NK-92 (cell line): ENCODE results near the gene OTUD1.

Source experiments
- DNase-seq: peaks from one replicate; lab custom pipeline; 2025; ENCODE audit not compliant: unreplicated experiment; lab: John Stamatoyannopoulos, UW

The OTUD1 gene

DNA sequence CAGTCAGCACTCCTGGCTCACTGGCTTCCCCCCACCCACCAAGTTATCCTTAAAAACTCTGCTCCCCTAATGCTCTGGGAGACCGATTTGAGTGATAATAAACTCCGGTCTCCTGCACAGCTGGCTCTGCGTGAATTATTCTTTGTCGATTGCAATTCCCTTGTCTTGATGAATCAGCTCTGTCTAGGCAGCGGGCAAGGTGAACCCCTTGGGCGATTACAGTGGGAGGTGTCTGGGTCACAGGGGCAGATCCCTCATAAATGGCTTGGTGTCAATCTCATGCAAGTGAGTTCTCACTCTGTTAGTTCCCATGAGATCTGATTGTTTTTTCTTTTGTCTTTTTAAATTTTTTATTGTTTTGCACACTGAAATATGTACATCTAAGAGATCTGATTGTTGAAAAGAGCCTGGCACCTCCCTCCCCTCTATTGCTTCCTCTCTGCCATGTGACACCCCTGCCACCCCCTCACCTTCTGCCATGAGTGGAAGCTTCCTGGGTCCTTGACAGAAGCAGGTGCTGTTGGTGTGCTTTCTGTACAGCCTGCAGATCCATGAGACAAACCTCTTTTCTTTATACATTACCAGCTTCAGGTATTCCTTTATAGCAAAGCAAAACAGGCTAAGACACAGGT lies 20.5 kb downstream of the OTUD1 start:
- DNase-seq = no peak

DNA sequence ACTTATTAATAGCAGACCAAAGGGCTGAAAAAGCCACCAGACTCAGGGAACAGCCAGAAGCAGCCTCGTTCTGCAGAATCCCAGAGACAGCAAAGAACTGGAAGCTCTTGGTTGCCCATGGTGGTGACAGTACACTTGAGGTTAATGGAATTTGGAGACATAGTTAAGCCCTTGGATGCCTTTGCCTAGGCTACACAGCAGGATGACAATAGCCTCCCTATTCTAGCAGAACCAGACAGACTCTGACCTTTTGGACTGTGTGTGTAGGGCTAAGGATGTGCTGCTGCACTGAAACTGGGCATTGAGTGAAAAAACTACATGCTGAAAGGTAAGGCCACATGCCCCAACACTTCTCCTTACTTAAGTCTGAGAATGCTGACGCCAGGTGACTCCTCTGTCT lies 22.7 kb downstream of the OTUD1 start:
- no peak for DNase-seq

DNA sequence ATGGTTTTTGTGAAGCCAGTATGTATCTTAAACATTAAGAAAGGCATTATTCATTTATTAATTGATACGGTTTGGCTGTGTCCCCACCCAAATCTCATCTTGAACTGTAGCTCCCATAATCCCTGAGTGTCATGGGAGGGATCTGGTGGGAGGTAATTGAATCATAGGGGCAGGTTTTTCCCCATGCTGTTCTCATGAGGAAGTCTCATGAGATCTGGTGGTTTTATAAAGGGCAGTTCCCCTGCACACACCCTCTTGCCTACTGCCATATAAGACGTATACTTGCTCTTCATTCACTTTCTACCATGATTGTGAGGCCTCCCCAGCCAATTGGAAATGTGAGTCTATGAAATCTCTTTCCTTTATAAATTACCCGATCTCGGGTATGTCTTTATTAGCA lies 28.1 kb downstream of the OTUD1 start:
- no peak for DNase-seq

DNA sequence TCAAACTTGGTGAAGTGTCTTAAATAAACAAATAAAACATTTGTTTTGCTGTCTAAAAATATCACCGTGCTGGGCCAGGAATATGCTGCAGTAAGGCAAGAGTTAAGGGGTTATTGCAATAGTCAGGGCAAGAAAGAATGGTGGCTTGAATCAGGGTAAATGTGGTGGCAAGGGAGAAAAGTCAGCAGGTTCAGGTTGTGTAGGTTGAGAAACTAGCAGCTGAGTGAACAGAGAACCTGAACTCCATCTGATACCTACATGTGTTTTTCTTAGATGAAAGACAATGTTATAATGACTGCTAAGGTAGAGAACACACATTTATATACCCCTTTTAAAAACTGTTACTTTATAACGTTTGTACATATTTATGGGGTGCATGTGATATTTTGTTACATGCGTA lies 28.7 kb downstream of the OTUD1 start:
- no peak for DNase-seq

DNA sequence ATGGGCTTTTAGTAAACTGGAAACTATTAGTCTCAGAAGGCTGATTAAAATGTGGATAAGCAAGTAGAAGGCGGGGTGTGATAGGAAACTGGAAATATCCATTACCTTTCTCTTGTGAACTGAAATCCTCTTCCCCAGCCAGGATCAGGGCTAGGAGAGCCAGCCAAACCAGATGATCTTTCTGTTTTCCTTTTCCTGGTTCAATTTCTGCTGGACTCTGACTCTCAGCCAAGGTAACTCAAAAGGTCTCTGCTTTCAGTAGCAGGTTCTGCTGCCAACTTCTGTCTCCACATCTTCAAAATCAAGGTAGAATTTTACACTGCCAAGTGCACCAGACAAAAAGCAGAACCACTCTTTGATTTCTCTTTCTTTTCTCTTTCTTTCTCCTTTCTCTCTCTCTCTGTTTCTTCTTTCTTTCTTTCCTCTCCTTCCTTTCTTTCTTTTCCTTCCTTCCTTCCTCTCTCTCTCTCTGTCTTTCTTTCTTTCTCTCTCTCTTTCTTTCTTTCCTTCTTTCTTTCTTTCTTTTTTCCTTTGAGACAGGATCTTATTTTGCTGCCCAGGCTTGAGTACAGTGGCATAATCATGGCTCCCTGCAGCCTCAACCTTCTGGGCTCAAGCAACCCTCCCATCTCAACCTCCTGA lies 30.8 kb downstream of the OTUD1 start:
- no peak for DNase-seq

DNA sequence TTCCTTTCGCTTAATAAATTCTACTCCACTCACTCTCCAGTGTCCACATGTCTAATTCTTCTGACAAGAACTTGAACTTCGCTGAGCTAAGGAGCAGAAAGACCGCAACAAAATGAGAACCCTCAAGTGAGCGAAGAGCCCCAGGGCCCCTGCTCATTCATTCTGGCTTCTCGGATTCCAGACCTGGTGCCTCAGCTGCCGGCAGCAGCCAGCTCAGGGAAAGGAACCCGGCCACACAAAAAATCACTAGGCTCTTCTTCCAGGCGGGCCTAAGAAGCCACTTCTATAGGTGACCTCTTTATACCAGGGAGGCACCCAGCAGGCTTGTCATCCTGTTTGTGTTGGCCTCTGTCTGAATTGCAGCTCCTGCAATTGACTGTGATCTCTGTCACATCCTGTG lies 33.3 kb downstream of the OTUD1 start:
- no peak for DNase-seq

DNA sequence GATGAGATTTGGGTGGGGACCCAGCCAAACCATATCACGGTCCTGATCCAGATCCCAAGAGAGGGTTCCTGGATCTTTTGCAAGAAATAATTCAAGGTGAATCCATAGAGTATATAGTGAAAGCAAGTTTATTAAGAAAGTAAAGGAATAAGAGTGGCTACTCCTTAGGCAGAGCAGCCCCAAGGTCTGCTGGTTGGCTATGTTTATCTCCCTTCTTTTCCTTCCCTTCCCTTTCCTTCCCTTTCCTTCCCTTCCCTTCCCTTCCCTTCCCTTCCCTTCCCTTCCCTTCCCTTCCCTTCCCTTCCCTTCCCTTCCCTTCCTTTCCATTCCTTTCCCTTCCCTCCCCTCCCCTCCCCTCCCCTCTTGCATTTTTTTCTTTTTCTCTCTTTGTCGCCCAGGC lies 35.2 kb downstream of the OTUD1 start:
- no peak for DNase-seq

DNA sequence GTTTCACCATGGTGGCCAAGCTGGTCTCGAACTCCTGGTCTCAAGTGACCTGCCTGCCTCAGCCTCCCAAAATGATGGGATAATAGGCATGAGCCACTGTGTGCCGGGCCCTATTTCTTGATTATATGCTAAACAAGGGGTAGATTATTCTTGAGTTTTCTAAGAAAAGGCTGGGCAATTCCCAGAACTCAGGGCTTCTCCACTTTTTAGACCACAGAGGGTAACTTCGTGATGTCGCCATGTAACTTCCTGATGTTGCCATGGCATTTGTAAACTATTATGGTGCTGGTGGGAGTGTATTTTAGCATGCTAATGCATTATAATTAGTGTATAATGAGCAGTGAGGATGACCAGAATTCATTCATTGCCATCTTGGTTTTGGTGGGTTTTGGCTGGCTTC lies 35.8 kb downstream of the OTUD1 start:
- DNase-seq = no peak

DNA sequence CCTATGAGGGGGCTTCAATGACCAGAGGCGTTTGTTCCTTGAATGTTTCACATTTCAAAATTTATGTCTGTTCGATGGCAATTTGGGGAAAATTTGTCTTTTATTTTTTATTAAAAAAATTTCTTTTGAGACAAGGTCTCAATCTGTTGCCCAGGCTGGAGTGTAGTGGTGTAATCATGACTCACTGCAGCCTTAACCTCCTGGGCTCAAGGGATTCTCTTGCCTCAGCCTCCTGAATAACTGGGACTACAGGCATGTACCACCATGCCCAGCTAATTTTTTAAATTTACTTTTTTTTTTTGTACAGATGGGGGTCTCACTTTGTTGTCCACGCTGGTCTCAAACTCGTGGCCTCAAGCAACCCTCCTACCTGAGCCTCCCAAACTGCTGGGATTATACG lies 39.7 kb downstream of the OTUD1 start:
- DNase-seq = no peak

DNA sequence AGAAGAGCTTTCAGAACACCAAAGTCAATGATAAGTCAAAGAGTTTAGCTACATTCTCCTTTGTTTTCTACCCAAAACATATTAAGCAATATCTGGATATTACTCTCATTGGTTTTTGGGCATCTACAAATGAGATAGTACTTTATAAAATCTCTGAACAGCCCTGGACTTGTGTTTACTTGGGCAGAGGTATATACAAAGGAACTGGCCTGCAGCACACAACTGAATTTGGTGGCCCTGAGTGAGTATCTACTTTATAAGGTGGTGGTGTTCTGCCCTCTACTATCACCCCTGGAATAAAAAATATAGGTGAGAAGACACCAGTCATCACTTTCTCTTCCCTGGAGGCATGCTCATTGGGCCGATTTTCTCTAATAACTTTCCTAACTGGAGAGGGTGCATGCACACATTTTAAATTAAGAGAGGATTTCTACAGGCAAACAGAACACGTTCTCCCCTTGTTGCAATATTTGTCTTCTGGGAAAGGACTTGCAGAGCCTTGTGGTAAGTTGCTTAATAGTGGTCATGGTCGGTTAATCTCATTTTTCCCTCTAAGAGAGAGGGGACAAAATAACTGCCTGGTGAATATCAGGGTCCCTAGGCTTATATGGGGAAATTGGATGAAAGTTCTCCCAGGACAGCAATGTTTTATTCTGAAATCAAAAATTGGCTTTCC lies 41.1 kb downstream of the OTUD1 start:
- DNase-seq = no peak

DNA sequence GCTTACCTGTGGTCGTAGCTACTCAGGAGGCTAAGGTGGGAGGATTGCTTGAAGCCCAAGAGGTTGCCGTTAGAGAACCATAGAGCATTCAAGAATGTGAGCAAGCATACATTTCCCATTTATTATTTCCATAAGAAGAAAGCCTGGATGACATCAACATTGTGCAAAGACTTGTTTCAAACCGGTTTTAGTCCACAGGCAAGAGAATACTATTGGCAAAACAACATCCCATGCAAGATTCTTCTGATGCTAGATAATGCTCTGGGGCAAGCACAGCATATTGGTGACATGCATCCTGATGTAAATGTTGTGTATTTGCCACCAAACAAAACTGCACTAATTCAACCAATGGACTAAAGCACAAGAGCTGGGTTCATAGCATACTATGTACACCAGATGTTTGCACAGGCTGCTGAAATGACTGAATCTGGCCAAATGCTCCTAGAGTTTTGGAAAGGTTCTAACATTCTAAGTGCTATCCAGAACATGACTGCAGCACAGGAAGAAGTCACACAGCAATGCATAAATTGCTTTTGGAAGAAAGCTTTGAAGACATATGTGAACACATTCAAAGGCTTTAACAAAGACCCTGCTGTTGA lies 42.6 kb downstream of the OTUD1 start:
- no peak for DNase-seq

DNA sequence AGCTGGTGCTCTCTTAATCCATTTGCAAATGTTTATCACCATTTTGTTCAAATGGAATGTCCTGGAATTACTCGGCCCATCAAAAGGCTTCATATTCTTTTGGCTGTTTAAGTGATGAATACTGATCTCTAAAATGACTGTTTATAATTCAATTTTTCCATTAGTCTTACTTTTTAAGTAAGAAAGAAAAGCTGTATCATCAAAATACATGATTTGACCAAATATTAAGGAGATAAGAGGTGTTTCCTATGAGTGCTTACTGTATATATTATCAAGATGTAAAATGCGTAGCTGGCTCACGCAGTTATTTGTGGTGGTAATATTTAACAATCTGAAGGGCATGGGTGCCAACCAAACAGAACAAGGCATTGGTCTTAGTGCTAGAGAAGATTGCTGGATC lies 51.2 kb downstream of the OTUD1 start:
- DNase-seq = no peak
